Activated T-helper 9 cell treated with anti-CD3 and anti-CD28 coated beads, Interleukin-2, amount 50 U/mL, for 16 hours (primary cell): ENCODE measurements around the gene EPHB2.
"Not testable (repeated sequence)": the region's sequence is repeated elsewhere in the genome, so short reads cannot be mapped to it uniquely, and the experiment has no call there.

Source experiments
- DNase-seq: peaks from one replicate; pipeline ENCODE4 v3.0.0-alpha.2; 2020; ENCODE audit warnings: low read depth

EPHB2 gene

GRCh38 chr1:22691031-22691753 is 19.4 kb upstream of the EPHB2 start:
- no peak for DNase-seq

GRCh38 chr1:22694172-22694571 is 16.5 kb upstream of the EPHB2 start:
- DNase-seq = no peak

- DNase-seq = no peak
These were observed 14.0 kb upstream of the EPHB2 start for GRCh38 chr1:22696610-22697009.

- no peak for DNase-seq
These were observed 12.7 kb upstream of the EPHB2 start for GRCh38 chr1:22697980-22698379.

- no peak for DNase-seq
These were observed 10.7 kb upstream of the EPHB2 start for GRCh38 chr1:22699681-22700520.

GRCh38 chr1:22702296-22703085 is 8.1 kb upstream of the EPHB2 start:
- no peak for DNase-seq

- DNase-seq = peak; percentile 49
These were observed 6.1 kb upstream of the EPHB2 start for GRCh38 chr1:22704440-22705067.

- no peak for DNase-seq
These were observed 5.1 kb upstream of the EPHB2 start for GRCh38 chr1:22705586-22705985.

GRCh38 chr1:22706100-22706499 is 4.5 kb upstream of the EPHB2 start:
- DNase-seq = not testable (repeated sequence)

- DNase-seq = no peak
These were observed 1.9 kb upstream of the EPHB2 start for GRCh38 chr1:22708777-22709176.

- no peak for DNase-seq
These were observed 1.4 kb upstream of the EPHB2 start for GRCh38 chr1:22709227-22709626.

GRCh38 chr1:22709891-22710700 is 543 bp upstream of the EPHB2 start:
- no peak for DNase-seq

- DNase-seq = no peak
These were observed 432 bp downstream of the EPHB2 start for GRCh38 chr1:22711071-22711470.

GRCh38 chr1:22711591-22712501 is 1.2 kb downstream of the EPHB2 start:
- no peak for DNase-seq

GRCh38 chr1:22712502-22713271 is 2.0 kb downstream of the EPHB2 start:
- DNase-seq = peak; percentile 12

GRCh38 chr1:22714455-22714854 is 3.8 kb downstream of the EPHB2 start:
- no peak for DNase-seq

- DNase-seq = no peak
These were observed 6.6 kb downstream of the EPHB2 start for GRCh38 chr1:22717037-22717760.

- no peak for DNase-seq
These were observed 10.7 kb downstream of the EPHB2 start for GRCh38 chr1:22721122-22721873.
